ENCODE results near the gene CTAGE6.
"Not testable (repeated sequence)": the region's sequence is repeated elsewhere in the genome, so short reads cannot be mapped to it uniquely, and the experiment has no call there.

CTAGE6 gene

GRCh38 chr7:143757596-143757995 lies at the start of gene CTAGE6:
CTAGE6 (minus strand) TSS chr7:143757696; CDS start chr7:143757658, 38 bp downstream.
- H3K4me3 ChIP-seq (ENCODE audit: low read depth, low read length), result not testable (repeated sequence)

GRCh38 chr7:143806664-143807071 lies 49.2 kb upstream of the CTAGE6 start:
- H3K4me3 ChIP-seq (ENCODE audit: low read depth, low read length), result not testable (repeated sequence)

- not testable (repeated sequence) for H3K4me3 ChIP-seq (ENCODE audit: low read depth, low read length)
Observed at GRCh38 chr7:143797896-143798290, 40.4 kb upstream of the CTAGE6 start.

- H3K4me3 ChIP-seq (ENCODE audit: low read depth, low read length), result not testable (repeated sequence)
Observed at GRCh38 chr7:143797119-143797895, 39.8 kb upstream of the CTAGE6 start.

- H3K4me3 ChIP-seq (ENCODE audit: low read depth, low read length), result not testable (repeated sequence)
Observed at GRCh38 chr7:143795653-143796052, 38.2 kb upstream of the CTAGE6 start.

GRCh38 chr7:143792633-143793032 lies 35.1 kb upstream of the CTAGE6 start:
- H3K4me3 ChIP-seq (ENCODE audit: low read depth, low read length), result not testable (repeated sequence)

- H3K4me3 ChIP-seq (ENCODE audit: low read depth, low read length), result not testable (repeated sequence)
Observed at GRCh38 chr7:143785415-143786182, 28.1 kb upstream of the CTAGE6 start.

- H3K4me3 ChIP-seq (ENCODE audit: low read depth, low read length), result not testable (repeated sequence)
Observed at GRCh38 chr7:143779591-143779990, 22.1 kb upstream of the CTAGE6 start.

- H3K4me3 ChIP-seq (ENCODE audit: low read depth, low read length), result not testable (repeated sequence)
Observed at GRCh38 chr7:143772738-143773468, 15.4 kb upstream of the CTAGE6 start.

- not testable (repeated sequence) for H3K4me3 ChIP-seq (ENCODE audit: low read depth, low read length)
Observed at GRCh38 chr7:143767531-143767930, 10.0 kb upstream of the CTAGE6 start.

GRCh38 chr7:143765678-143766077 lies 8.2 kb upstream of the CTAGE6 start:
- not testable (repeated sequence) for H3K4me3 ChIP-seq (ENCODE audit: low read depth, low read length)

- not testable (repeated sequence) for H3K4me3 ChIP-seq (ENCODE audit: low read depth, low read length)
Observed at GRCh38 chr7:143763065-143763464, 5.6 kb upstream of the CTAGE6 start.

GRCh38 chr7:143745340-143745739 lies 12.2 kb downstream of the CTAGE6 start:
- H3K4me3 ChIP-seq (ENCODE audit: low read depth, low read length), result not testable (repeated sequence)

- H3K4me3 ChIP-seq (ENCODE audit: low read depth, low read length), result not testable (repeated sequence)
Observed at GRCh38 chr7:143737037-143737819, 20.3 kb downstream of the CTAGE6 start.

- no peak overlapping the region for H3K4me3 ChIP-seq (ENCODE audit: low read depth, low read length)
Observed at GRCh38 chr7:143735962-143736361, 21.5 kb downstream of the CTAGE6 start.

GRCh38 chr7:143733876-143734275 lies 23.6 kb downstream of the CTAGE6 start:
- no peak overlapping the region for H3K4me3 ChIP-seq (ENCODE audit: low read depth, low read length)

- H3K4me3 ChIP-seq (ENCODE audit: low read depth, low read length), result no peak overlapping the region
Observed at GRCh38 chr7:143728333-143728862, 29.1 kb downstream of the CTAGE6 start.

- not testable (repeated sequence) for H3K4me3 ChIP-seq (ENCODE audit: low read depth, low read length)
Observed at GRCh38 chr7:143727561-143727960, 29.9 kb downstream of the CTAGE6 start.

GRCh38 chr7:143726143-143726542 lies 31.4 kb downstream of the CTAGE6 start:
- not testable (repeated sequence) for H3K4me3 ChIP-seq (ENCODE audit: low read depth, low read length)

- not testable (repeated sequence) for H3K4me3 ChIP-seq (ENCODE audit: low read depth, low read length)
Observed at GRCh38 chr7:143720335-143720734, 37.2 kb downstream of the CTAGE6 start.

Measured in iPS-11a (cell line).